HG02852 (cell line): ENCODE data around the gene EVPL.
"Not testable (repeated sequence)": the region's sequence is repeated elsewhere in the genome, so short reads cannot be mapped to it uniquely, and the experiment has no call there.

Source experiments
- ATAC-seq: cut with Tn5 transposase; IDR thresholded peaks from one replicate; pipeline ENCODE4 v1.9.1; 2021; ENCODE audit warnings: mild to moderate bottlenecking, moderate library complexity; ENCODE audit not compliant: unreplicated experiment

EVPL gene

DNA sequence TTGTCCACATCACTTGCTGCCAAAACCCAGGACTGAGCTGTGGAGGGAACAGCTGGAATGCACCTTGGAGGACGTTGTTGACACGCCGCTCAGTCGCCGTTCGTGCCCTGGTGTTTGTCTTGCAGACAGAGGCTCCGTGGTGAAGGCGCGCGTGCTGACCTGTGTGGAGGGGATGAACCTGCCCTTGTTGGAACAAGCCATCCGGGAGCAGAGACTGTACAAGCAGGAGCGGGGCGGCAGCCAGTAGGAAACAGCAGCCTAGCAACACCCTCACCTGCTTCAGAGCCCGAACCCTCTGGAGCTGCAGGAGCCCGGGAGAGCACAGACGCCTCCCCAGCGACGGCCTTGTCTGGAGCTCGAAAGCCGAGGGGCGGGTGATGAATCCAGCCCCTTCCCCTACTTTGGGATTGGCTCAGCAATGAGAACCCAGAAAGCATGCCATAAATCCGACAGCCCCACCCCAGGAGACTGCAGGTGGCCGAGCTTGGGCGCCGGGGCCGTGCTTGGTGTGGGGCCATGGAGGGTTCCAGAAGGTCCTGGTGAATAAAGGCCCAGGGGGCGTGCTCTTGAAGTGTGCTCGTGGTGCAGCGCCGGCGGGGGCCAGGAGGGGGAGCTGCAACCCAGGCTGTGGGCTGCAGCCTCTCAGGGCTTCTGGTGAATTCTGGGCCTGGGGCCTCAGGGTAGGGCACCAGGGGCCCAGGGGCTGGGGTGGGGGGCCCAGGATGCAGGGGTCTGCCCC, 26.9 kb downstream of the EVPL start:
- no peak for ATAC-seq

DNA sequence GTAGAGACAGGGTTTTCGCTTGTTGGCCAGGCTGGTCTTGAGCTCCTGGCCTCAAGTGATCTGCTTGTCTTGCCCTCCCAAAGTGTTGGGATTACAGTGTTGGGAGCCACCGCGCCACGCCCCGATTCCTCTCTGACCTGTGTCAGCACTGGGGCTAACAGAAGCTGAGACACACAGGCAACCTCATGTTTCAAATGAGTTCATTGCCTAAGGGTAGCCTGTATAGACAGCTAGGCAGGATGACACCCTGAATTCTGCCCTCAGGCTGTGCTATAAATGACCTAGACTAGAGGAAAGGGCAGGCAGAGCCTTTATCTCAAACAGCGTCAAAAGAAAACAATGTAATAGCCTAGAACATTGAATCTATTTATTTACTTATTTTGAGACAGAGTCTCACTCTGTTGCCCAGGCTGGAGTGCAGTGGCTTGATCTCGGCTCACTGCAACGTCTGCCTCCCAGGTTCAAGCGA, 28.7 kb downstream of the EVPL start:
- no peak for ATAC-seq

DNA sequence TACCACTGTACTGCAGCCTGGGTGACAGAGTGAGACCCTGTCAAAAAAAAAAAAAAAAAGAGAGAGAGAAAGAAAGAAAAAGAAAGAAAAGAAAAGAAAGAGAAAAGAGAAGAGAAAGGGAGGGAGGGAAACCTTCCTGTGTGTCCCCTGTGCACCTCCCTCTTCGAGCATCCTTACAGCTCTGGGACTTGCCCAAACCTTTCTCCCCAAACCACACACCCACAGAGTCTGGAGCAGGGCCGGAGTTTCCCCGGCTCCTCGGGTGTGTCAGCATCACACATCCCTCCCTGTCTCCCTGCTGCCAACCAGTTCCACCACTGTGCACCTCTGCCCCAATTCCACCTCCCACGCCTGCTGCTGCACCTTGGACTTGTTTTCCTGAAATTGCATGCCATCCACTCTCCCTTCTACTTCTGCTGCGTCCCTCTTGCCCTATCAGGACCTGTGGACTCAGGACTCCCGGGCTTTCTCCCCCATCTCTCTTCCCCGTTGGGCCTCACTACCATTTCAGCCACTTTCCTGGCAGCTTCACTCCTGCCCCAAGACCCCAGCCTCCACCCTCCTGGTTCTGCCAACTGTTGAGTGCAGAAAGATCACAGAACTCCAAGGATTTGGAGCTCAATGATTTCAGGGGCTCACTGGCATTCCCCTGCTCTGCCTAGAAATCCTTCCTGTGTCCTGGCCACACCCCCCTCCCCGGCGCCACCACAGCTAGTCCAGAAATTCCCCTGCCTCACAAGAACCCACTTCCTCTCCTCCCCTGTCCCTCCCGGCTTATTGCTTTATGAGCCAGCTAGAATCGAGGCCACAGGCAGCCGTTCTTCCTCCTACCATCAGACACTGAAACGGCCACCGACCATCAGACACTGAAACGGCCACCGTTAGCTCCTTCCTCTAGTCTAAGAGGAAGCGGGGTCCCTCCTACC, 30.2 kb downstream of the EVPL start:
- ATAC-seq, result no peak

DNA sequence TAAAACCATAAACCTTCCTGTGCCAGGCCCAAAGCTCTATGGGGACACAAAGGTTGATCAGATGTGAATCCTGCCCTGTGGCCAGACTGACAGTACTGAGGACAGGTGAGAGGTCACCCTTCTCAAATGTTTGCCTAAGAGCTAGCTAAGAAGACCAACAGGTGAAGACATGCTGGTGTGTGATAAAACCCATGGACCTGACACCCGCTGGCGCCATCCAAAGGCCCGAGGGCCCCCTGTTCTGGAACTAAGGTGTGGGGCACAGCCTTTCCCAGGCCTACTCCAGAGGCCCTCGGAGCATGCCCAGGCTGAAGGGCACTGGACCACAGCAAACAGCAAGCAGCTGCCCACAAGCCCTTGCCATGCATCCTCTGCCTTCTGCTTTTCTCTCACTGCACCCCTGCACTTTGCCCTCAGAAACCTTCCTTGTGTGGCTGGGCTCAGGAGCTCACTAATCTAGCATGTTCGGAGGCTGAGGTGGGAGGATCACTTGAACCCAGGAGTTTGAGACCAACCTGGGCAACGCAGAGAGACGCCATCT, 31.7 kb downstream of the EVPL start:
- no peak for ATAC-seq

DNA sequence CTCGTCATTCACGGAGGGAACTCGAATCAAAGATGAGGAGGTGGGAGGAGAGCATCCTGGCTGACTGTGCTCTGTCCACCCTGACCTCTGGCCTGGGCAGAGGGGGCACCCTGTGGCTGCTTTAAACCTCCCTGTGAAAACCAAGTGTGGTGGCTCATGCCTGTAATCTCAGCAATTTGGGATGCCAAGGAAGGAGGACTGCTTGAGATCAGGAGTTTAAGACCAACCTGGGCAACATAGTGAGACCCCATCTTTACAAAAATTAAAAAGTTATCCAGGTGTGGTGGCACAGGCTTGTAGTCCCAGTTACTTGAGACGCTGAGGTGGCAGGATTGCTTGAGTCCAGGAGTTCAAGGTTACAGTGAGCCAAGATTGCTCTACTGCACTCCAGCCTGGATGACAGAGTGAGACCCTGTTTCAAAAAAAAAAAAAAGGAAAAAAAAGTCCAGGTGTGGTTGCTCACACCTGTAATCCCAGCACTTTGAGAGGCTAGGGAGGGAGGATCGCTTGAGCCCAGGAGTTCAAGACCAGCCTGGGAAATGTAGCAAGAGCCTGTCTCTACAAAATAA, 32.2 kb downstream of the EVPL start:
- ATAC-seq, result no peak

DNA sequence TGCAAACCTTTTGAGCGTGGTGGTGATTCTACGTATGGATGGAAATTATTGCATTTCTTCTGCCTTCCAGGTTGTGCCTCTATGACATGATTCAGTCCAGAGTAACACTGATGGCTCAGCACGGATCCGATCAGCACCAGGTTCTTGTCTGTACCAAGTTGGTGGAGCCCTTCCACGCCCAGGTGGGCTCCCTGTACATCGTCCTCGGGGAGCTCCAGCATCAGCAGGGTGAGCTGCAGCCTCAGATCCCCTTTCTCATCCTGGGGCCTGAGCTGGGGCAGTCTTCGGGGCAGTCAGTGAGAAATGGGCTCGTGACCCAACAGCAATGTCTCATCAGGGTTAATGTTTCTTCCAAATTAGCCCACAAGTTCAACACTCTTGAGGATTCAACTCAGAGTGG, 35.7 kb downstream of the EVPL start:
- no peak for ATAC-seq

DNA sequence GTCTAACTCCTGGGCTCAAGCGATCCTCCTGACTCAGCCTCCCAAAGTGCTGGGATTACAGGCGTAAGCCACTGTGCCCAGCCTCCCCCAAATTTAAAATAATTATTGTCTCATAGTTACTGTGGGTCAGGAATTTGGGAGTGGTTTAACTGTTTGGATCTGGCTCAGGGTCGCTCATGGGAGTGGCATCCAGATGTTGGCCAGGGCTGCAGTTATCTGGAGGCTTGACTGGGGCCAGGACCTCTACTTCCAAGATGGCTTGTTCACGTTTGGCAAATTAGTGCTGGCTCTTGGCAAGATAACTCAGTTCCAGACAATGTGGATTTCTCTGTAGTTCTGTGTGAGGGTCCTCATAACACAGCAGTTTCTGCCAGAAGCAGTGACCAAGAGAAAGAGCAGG, 40.1 kb downstream of the EVPL start:
- no peak for ATAC-seq

DNA sequence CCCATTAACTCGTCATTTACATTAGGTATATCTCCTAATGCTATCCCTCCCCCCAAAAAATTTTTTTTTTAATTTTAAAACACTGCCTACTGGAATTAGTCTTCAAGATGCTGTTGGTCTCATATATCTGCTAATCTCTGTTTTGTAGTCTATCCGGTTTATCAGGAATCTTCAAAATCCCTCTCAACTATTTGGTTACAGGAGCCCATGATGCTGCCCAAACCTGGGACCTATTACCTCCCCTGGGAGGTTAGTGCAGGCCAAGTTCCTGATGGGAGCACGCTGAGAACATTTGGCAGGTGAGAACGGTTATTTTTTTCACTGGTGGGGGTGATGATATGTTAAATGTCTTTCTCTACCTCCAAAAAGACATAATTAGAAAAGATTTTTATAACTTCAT, 41.1 kb downstream of the EVPL start:
- no peak for ATAC-seq

DNA sequence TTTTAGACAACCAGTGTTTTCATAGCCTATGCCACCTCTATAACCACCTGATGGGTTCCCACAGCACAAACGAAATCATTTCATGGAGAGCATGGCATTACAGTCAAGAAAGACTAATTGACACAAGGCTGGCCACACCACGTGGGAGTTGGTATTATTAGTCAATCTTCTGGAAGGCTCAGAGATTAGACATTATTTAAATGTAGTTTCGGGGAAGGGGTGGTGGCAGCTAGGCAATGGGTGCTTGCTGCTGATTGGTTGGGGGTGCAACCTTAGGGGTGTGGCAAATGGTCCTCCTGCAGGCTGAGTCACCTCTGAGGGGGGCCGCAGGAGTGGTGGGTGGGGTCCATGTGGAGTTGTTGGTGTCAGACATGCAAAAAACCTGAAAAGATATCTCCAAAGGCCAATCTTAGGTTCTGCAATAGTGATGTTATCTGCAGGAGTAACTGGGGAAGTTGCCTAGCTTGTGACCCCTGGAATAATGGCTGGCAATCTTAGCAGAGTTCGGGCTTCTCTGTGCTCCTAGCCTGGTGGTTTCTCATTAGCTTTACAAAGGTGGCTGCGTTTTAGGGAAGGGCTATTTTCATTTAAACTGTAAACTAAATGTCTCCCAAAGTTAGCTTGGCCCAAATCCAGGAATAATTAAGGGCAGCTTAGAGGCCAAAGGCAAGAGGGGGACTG, 43.5 kb downstream of the EVPL start:
- ATAC-seq, result no peak

DNA sequence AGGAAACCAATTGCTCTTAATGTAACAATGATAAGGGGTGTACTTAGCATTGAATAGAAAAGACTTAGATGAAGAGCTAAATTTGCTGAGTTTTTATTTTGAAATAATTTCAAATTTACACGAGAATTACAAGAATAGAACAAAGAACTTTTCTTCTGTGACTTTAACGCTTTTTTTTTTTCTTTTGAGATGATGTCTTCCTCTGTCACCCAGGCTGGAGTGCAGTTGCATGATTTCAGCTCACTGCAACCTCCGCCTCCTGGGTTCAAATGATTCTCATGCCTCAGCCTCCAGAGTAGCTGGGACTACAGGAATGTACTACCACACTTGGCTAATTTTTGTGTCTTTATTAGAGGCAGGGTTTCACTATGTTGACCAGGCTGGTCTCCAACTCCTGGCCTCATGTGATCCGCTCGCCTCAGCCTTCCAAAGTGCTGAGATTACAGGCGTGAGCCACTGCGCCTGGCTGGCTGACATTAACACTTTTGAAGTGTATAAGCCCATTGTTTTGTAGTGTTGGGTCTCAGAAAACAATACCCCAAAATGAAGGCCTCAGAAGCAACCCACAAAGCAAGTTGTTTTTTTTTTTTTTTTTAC, 46.0 kb downstream of the EVPL start:
- ATAC-seq, result no peak

DNA sequence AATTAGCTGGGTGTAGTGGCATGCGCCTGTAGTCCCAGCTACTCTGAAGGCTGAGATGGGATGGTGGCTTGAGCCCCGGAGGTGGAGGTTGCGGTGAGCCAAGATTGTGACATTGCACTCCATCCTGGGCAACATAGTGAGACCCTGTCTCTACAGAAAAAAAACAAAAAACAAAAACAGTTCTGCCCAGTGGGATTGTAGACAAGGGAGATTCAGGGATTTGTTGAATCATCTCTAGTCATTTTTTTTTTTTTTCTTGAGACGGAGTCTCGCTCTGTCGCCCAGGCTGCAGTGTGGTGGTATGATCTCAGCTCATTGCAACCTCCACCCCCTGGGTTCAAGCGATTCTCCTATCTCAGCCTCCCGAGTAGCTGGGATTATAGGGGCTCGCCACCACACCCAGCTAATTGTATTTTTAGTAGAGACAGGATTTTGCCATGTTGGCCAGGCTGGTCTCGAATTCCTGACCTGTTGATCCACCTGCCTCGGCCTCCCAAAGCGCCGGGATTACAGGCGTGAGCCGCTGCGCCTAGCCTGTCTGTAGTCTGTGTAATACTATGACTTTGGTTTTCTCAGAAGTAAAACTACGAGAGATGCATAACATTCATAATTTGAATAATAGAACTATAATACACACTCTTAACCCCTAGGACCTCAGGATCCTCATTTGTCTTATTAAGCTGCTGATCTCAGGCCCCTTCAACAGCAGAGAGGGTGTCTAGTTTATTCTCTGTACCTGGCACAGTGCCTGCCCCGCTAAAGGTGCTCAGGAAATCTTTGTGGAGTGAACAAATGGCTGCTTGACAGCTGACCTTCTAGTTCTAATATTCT, 46.7 kb downstream of the EVPL start:
- ATAC-seq, result no peak

DNA sequence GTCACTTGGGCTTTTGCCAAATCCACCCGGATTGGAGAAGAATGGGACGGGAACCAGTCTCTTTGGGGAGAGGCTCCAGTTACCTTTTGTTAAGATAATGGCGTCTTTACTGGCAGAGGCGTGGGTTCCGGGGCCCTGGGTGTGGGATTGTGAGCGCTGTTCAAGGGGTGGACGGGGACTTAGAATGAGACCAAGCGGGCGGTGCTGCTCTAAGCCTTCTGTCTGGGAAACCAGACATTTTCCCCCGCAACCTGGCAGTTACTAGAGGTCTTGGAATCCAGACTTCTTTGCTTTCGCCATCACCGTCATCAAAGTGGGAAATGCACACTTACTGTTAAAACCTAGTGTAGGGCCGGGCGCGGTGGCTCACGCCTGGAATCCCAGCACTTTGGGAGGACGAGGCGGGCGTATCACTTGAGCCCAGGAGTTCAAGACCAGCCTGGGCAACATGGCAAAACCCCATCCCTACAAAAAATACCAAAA, 47.4 kb downstream of the EVPL start:
- ATAC-seq, result peak; percentile 26

DNA sequence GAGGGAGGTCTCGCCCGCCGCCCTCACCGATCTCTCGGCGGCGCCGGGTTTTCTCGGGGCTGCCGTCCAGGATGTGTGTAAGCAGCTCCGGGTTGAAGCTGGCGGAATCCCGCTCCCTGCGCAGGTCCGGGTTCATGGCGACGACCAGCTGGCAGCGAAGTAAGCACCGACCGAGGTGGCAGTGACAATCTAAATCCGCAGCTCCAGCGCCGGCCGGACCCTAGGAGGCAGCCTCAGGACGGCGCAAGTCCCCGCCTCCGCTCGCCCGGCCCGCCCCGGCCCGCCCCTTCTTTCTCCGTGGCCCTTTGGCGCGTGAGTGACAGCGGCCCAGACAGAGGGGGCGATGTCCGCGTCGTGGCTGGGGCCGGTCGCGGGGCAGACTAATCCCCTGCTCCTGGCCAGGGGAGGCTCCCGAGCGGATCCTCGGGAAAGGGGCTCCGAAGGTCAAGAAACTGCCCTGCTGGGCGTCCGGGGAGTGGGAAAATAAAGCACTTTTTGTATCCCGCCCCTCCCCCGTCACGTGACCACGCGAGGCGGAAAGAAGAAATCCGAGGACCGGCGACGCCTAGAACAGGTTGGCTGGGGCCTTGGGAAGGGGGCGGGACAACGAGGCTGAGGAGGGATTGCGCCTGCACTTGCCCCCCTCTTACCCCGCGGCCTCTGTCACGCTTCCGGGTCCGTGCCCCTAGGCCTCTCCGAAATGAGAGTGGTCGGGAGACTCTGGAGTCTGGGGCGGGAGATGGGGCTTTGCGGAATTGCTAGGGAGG, 48.0 kb downstream of the EVPL start, which contains the start of the genes ACOX1 and TEN1:
Gene ACOX1, minus strand, starts transcription at position 229 of the 767 bp plus-strand sequence. Its CDS starts 93 bp downstream, at position 136.
Gene TEN1, plus strand, starts transcription at position 303 of the 767 bp plus-strand sequence. CDS start 6,953 bp downstream, outside the sequence.
- ATAC-seq, result peak; percentile 82

DNA sequence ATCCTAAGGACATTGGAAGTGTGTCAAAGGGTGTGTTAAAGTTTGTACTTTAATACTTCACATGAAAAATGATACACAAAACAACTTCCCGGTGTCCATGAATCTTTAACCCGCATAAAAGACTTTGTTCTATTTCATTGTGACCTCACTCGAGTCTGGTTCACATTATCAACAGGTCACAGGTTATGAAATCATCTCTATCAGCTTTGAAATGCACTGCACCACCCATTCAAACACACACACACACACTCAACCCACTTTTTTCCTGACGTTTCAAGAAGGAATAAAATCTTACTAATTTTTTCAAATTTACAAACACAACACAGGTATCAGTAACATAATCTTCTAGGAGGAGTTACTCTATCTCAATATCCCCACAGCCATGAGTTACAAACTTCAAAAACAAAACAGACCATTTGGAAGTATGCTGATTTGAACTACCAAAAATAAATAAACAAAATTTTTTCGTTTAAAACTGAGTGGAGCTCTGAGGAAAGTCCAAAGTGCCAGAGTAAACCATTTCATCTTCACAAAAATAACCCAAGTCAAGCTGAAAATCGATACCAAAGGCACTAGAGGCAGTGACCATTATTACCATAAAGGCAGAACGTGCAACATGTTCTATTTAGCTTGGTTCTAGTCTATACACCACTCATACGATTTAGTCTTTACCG, 50.8 kb downstream of the EVPL start:
- ATAC-seq, result no peak

DNA sequence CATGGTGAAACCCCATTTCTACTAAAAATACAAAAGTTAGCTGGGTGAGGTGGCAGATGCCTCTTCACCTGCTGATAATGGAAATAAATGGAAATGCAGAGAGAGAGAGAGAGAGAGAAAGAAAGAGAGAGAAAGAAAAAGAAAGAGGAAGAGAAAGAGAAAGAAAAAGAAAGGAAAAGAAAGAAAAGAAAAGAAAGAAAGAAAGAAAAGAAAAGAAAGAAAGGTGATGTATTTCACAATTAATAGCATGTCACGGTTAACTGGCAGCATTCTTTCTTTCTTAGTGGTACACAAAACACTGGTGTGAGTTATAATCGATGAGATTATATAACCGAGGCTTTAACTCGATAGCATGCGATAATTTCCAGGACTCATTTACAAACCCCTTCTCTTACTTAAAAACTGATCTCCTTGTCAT, 51.3 kb downstream of the EVPL start:
- ATAC-seq, result no peak

DNA sequence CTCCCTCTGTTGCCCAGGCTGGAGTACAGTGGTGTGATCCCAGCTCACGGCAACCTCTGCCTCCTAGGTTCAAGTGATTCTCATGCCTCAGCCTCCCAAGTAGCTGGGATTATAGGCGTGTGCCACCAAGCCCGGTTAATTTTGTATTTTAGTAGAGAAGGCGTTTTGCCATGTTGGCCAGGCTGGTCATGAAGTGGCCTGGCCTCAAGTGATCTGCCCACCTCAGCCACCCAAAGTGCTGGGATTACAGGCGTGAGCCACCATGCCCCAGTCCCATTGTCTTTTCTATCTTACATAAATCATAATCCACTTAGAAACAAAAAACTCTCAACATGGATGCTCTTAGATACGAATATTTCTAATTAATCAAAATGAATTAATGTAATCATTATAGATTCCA, 51.9 kb downstream of the EVPL start:
- not testable (repeated sequence) for ATAC-seq

DNA sequence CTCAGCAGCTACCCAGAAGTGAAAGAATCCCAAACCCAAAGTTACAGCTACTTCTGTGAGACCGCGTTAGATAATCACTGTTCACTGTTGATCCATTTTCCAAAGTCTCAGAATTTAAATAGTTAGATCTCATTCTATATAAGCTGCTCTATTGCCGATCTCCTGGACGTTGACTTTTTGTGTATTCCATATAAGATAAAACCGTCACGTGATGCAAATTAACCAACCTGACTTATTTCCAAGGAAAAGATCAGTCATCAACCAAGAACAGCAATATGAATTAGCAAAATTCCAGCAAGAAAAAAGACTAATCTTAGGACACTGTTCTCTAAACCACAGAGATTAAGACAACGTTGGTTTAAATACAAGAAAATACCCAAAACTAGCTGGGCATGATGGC, 56.5 kb downstream of the EVPL start:
- no peak for ATAC-seq

DNA sequence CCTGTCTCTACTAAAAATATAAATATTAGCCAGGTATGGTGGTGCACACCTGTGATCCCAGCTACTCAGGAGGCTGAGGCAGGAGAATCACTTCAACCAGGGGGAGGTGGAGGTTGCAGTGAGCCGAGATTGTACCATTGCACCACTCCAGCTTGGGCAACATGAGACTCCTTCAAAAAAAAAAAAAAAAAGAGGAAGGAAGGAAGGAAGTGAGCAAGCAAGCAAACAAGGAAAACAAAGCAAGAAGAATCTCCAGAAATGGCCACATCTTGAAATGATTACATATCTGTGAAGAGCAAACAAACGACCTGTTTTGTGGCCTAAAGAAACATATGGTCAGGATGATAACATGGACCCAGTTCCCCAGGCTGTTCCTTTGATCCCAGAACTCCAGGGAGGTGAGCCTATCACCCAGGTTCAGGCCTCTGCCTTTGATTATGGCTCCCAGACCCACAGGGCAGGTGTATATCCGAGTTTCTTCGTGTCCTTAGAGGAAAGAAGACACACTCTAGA, 57.0 kb downstream of the EVPL start:
- ATAC-seq, result no peak
